ENCODE results near the gene CD274. TPM values are rescaled to one million over a fixed set of nuclear protein-coding genes. Genes with fewer than 3 reads are reported as not detected.

The CD274 gene
- total RNA-seq, 1 experiment from 2014 or later: 0.42 TPM

GRCh38 chr9:5448016-5448415 is 2.3 kb upstream of the CD274 start:
- ChIA-PET POLR2A (no interaction called here), CTCF (interaction anchor here (3.3 kb wide), 1 partner anchor 153 kb away, joined by 36 read pairs; no protein-coding TSS in a partner anchor)
- H3K4me1 Mint-ChIP-seq: peaks cover 3% of the 10 kb centered on the region; the same call in 1 of the 2 replicates
- no peak overlapping the region for H3K4me3 Mint-ChIP-seq
- no peak for TF ChIP-seq ELF4 (CRISPR knock-in tag; IDR thresholded peaks at IDR 0.05; ENCODE audit: low read depth)
- TF ChIP-seq GTF2I (CRISPR knock-in tag; conservative IDR thresholded peaks at IDR 0.05): no peak
- TF ChIP-seq, protein P1, sequence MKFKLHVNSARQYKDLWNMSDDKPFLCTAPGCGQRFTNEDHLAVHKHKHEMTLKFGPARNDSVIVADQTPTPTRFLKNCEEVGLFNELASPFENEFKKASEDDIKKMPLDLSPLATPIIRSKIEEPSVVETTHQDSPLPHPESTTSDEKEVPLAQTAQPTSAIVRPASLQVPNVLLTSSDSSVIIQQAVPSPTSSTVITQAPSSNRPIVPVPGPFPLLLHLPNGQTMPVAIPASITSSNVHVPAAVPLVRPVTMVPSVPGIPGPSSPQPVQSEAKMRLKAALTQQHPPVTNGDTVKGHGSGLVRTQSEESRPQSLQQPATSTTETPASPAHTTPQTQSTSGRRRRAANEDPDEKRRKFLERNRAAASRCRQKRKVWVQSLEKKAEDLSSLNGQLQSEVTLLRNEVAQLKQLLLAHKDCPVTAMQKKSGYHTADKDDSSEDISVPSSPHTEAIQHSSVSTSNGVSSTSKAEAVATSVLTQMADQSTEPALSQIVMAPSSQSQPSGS (CRISPR knock-in tag; IDR thresholded peaks at IDR 0.05; ENCODE audit: borderline replicate concordance, low read depth): no peak
- TF ChIP-seq, protein P2, sequence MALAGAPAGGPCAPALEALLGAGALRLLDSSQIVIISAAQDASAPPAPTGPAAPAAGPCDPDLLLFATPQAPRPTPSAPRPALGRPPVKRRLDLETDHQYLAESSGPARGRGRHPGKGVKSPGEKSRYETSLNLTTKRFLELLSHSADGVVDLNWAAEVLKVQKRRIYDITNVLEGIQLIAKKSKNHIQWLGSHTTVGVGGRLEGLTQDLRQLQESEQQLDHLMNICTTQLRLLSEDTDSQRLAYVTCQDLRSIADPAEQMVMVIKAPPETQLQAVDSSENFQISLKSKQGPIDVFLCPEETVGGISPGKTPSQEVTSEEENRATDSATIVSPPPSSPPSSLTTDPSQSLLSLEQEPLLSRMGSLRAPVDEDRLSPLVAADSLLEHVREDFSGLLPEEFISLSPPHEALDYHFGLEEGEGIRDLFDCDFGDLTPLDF (CRISPR knock-in tag; IDR thresholded peaks at IDR 0.05): no peak
- no peak for TF ChIP-seq JAZF1 (CRISPR knock-in tag; IDR thresholded peaks at IDR 0.05)
- TF ChIP-seq, protein P3, sequence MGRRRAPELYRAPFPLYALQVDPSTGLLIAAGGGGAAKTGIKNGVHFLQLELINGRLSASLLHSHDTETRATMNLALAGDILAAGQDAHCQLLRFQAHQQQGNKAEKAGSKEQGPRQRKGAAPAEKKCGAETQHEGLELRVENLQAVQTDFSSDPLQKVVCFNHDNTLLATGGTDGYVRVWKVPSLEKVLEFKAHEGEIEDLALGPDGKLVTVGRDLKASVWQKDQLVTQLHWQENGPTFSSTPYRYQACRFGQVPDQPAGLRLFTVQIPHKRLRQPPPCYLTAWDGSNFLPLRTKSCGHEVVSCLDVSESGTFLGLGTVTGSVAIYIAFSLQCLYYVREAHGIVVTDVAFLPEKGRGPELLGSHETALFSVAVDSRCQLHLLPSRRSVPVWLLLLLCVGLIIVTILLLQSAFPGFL (CRISPR knock-in tag; IDR thresholded peaks at IDR 0.05; ENCODE audit: borderline replicate concordance): no peak
- no peak for TF ChIP-seq USF2 (CRISPR knock-in tag; IDR thresholded peaks at IDR 0.05)
- TF ChIP-seq ZNF416 (CRISPR knock-in tag; IDR thresholded peaks at IDR 0.05): no peak
- TF ChIP-seq FOXK1 (CRISPR knock-in tag; IDR thresholded peaks at IDR 0.05): no peak
- no peak for TF ChIP-seq HMGXB4 (CRISPR knock-in tag; IDR thresholded peaks at IDR 0.05)
- no peak for TF ChIP-seq NR2C2 (CRISPR knock-in tag; IDR thresholded peaks at IDR 0.05)
- TF ChIP-seq USF1 (CRISPR knock-in tag; IDR thresholded peaks at IDR 0.05): no peak
- no peak for TF ChIP-seq FOXP4 (CRISPR knock-in tag; IDR thresholded peaks at IDR 0.05)
- no peak for TF ChIP-seq ZNF532 (CRISPR knock-in tag; IDR thresholded peaks at IDR 0.05; ENCODE audit: borderline replicate concordance)
- TF ChIP-seq ZBTB21 (CRISPR knock-in tag; IDR thresholded peaks at IDR 0.05; ENCODE audit: borderline replicate concordance): no peak
- no peak for TF ChIP-seq MXD4 (CRISPR knock-in tag; IDR thresholded peaks at IDR 0.05; ENCODE audit: borderline replicate concordance)
- no peak for TF ChIP-seq RORB (CRISPR knock-in tag; IDR thresholded peaks at IDR 0.05)
- TF ChIP-seq ZSCAN18 (CRISPR knock-in tag; IDR thresholded peaks at IDR 0.05): no peak
- TF ChIP-seq PRRX2 (CRISPR knock-in tag; IDR thresholded peaks at IDR 0.05): no peak
- TF ChIP-seq SMAD4 (CRISPR knock-in tag; IDR thresholded peaks at IDR 0.05): no peak
- no peaks in the 10 kb centered on the region for H3K36me3 Mint-ChIP-seq
- peaks cover 4% of the 10 kb centered on the region; the same call in 1 of the 2 replicates for H3K9me3 Mint-ChIP-seq
- H3K27ac Mint-ChIP-seq: no peak overlapping the region
- ATAC-seq: no peak
- peaks cover 9% of the 10 kb centered on the region; the same call in 1 of the 2 replicates for H3K27me3 Mint-ChIP-seq (ENCODE audit: low read depth)
- DNase-seq (ENCODE audit: low spot score): no peak

All from WTC11 (cell line).